Hepatocyte (in vitro differentiated cells): Measurements from ENCODE around the gene DOCK3.

Source experiments
- CTCF ChIP-seq: fragments of 200-600 bp; sonication (generic); IDR thresholded peaks from 2 replicates; pipeline ENCODE4 v1.5.1; 2016; ENCODE audit warnings: antibody characterized with exemption, mild to moderate bottlenecking; ENCODE audit not compliant: poor library complexity
- EZH2 ChIP-seq: fragments of 200-600 bp; sonication (generic); IDR thresholded peaks from 2 replicates; pipeline ENCODE4 v1.6.1; 2016; ENCODE audit warnings: antibody characterized with exemption, mild to moderate bottlenecking, borderline replicate concordance
- EZH2phosphoT487 ChIP-seq: fragments of 200-600 bp; sonication (generic); IDR thresholded peaks from one replicate; pipeline ENCODE4 v1.6.1; 2018; ENCODE audit warnings: antibody characterized with exemption, mild to moderate bottlenecking, low read depth, moderate library complexity; ENCODE audit not compliant: unreplicated experiment, severe bottlenecking

GRCh38 chr3:50811893-50812292 lies 137.2 kb downstream of the DOCK3 start:
- TF ChIP-seq CTCF (no peak), EZH2 (no peak), EZH2phosphoT487 (no peak)
